Nephron (organoid): ENCODE results near the gene UBE2R2.
A peak's percentile ranks its signal among the peaks of the same experiment; 100 is the strongest.

Experiments
- H3K27ac Mint-ChIP-seq, 3 experiments: 2 replicates each; pipeline ENCODE4 v1.8.0; 2020; ENCODE audit warnings: mixed read lengths in 3 of 3, mild to moderate bottlenecking in 2 of 3, moderate library complexity in 1 of 3
- H3K27me3 Mint-ChIP-seq: 2 replicates; pipeline ENCODE4 v1.8.0; 2021; ENCODE audit warnings: low read depth, mild to moderate bottlenecking, moderate library complexity, mixed read lengths
- H3K36me3 Mint-ChIP-seq: 2 replicates; pipeline ENCODE4 v1.8.0; 2020; ENCODE audit warnings: low read depth, mixed read lengths
- H3K4me1 Mint-ChIP-seq: 2 replicates; pipeline ENCODE4 v1.8.0; 2020; ENCODE audit warnings: mixed read lengths
- H3K4me3 Mint-ChIP-seq, 3 experiments: 2 replicates each; pipeline ENCODE4 v1.8.0; 2020; ENCODE audit warnings: mild to moderate bottlenecking in 3 of 3, mixed read lengths in 3 of 3, moderate library complexity in 2 of 3
- H3K9me3 Mint-ChIP-seq: 2 replicates; pipeline ENCODE4 v1.8.0; 2020; ENCODE audit warnings: mixed read lengths
- TF ChIP-seq, protein P1 (sequence below), 3 experiments: fragments of 200-600 bp; sonication (generic); IDR thresholded peaks; one replicate each; pipeline ENCODE4 v1.5.0; 2021; ENCODE audit warnings: antibody characterized with exemption in 3 of 3; ENCODE audit not compliant: unreplicated experiment in 3 of 3

The UBE2R2 gene

DNA sequence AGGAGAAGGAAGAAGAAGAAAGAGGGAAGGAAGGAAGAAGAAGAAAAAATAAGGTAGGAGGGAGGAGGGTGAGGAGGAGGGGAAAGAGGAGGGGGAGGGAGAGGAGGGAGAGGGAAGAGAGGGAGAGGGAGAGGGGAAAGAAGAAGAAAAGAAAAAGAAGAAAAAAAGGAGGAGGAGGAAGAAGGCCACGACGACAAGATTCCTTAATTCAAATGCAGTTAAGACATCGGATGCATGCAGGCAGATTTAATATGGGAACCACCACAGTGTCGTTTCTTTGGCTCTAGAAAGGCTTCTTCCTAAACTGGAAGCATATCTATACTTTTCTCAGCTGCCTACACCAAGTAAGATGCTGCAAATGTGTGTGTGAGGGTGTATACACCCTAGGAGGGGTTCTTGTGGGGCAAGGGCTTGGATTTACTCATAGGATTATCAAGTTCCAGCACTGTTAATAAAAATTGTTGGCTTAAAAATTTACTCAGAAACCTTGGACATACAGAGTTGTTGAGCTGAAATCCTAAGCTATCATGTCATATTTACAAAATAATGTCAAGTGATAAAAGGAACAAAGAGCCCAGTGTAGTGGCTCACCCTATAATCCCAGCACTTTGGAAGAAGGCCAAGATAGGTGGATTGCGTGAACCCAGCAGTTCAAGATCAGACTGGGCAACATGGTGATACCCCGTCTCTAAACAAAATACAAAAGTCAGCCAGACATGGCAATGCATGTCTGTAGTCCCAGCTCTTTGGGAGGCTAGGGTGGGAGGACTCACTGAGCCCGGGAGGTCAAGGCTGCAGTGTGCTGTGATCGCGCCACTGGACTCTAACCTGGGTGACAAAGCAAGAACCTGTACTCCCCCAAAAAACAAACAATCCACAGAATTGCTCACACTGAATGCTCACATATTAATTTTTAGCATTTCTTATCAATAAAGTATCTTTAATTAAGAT lies 123.2 kb downstream of the UBE2R2 start:
- peak overlapping the region in 1 of 3 experiments; percentile 27 for H3K27ac Mint-ChIP-seq
- no peaks in the 10 kb centered on the region for H3K9me3 Mint-ChIP-seq
- H3K4me1 Mint-ChIP-seq, result peaks cover 9% of the 10 kb centered on the region
- TF ChIP-seq, protein P1, sequence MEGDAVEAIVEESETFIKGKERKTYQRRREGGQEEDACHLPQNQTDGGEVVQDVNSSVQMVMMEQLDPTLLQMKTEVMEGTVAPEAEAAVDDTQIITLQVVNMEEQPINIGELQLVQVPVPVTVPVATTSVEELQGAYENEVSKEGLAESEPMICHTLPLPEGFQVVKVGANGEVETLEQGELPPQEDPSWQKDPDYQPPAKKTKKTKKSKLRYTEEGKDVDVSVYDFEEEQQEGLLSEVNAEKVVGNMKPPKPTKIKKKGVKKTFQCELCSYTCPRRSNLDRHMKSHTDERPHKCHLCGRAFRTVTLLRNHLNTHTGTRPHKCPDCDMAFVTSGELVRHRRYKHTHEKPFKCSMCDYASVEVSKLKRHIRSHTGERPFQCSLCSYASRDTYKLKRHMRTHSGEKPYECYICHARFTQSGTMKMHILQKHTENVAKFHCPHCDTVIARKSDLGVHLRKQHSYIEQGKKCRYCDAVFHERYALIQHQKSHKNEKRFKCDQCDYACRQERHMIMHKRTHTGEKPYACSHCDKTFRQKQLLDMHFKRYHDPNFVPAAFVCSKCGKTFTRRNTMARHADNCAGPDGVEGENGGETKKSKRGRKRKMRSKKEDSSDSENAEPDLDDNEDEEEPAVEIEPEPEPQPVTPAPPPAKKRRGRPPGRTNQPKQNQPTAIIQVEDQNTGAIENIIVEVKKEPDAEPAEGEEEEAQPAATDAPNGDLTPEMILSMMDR (IDR thresholded peaks at IDR 0.05; ENCODE audit: unreplicated experiment in 3 of 3), result no peak
- H3K27me3 Mint-ChIP-seq, result no peaks in the 10 kb centered on the region
- H3K36me3 Mint-ChIP-seq, result peaks cover 63% of the 10 kb centered on the region
- no peak overlapping the region for H3K4me3 Mint-ChIP-seq

DNA sequence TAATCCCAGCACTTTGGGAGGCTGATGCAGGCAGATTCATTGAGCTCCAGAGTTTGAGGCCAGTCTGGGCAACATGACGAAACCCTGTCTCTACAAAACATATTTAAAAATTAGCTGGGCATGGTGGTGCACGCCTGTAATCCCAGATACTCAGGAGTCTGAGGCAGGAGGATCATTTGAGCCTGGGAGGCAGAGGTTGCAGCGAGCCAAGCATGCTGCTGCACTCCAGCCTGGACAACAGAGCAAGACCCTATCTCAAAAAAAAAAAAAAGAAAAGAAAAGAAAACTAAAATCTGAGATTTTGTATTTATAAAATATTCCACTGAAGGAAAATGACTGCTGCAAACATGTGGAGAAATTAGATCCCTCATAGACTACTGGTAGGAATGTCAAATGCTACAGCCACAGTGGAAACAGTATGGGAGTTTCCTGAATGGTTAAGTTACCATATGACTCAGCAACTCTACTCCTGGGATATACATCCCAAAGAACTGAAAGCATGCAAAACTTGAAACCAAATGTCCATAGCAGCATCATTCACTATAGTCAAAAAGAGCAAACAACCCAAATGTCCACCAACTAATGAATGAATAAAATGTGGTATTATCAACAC lies 125.6 kb downstream of the UBE2R2 start:
- Mint-ChIP-seq H3K9me3 (no peaks in the 10 kb centered on the region), H3K36me3 (peaks cover 66% of the 10 kb centered on the region), H3K27ac (peak overlapping the region; percentile 33 to 82 (median 64)), H3K4me3 (no peak overlapping the region), H3K27me3 (no peaks in the 10 kb centered on the region), H3K4me1 (peaks cover 9% of the 10 kb centered on the region)
- TF ChIP-seq, protein P1 (IDR thresholded peaks at IDR 0.05; ENCODE audit: unreplicated experiment in 3 of 3), result peak in 2 of 3 experiments; percentile 9 to 18

DNA sequence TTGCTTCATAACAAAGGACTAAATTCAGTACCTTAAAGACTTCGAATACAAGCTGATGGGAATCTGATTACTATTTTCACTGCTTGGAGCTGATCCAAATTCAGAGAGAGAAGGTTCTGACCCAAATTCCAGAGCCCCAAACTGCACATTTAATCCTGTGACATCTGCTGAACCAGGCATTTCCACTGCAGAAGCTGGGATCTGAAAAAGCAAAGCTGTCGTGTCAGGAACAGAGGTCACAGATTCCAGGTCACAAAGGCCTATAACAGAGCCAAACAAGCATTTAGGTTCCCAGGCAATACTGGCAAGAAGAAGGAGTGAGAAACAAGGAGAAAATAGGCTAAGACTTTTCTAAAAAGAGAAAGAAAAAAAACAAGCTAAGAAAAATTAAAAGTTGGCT lies 126.4 kb downstream of the UBE2R2 start:
- TF ChIP-seq, protein P1 (IDR thresholded peaks at IDR 0.05; ENCODE audit: unreplicated experiment in 3 of 3), result no peak
- H3K9me3 Mint-ChIP-seq, result no peaks in the 10 kb centered on the region
- peaks cover 75% of the 10 kb centered on the region for H3K36me3 Mint-ChIP-seq
- peaks cover 9% of the 10 kb centered on the region for H3K4me1 Mint-ChIP-seq
- peak overlapping the region; percentile 33 to 82 (median 64) for H3K27ac Mint-ChIP-seq
- no peaks in the 10 kb centered on the region for H3K27me3 Mint-ChIP-seq
- H3K4me3 Mint-ChIP-seq, result no peak overlapping the region

DNA sequence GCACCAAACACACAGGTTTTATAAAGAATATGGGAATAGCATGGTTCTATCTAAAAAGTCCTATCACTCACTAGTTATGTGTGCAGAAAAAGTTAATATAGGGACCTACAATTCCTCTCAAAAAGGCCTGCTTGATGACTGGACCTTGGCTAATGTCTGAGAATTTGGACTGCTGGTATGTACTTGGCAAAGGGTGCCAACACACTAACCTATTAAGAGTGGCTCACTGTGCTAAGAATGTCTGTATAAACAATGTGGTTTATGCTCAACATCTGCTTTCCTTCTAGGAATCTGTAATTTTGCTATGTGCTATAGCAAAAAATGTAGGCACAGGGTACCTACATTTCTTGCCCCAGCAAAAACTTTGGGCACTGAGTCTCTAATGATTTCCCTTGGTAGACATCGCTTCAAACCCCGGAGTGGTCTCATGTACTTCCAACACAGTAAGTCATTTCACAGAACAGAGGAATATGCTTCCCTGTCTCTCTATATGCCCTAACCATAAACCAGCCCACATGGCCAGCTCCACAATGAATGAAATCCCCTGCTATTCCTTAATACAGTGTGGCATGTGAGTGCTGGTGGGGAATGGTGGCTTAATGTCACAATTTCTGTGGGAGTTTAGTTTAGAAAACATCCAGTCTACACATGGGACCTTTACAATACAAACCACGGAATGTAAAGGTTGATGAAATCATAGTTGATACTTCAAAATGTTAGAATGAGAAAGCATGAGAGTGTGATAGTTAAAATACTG lies 130.0 kb downstream of the UBE2R2 start:
- no peaks in the 10 kb centered on the region for H3K27me3 Mint-ChIP-seq
- no peaks in the 10 kb centered on the region for H3K9me3 Mint-ChIP-seq
- peaks cover 9% of the 10 kb centered on the region for H3K4me1 Mint-ChIP-seq
- H3K27ac Mint-ChIP-seq, result no peak overlapping the region
- no peak overlapping the region for H3K4me3 Mint-ChIP-seq
- peaks cover 70% of the 10 kb centered on the region for H3K36me3 Mint-ChIP-seq
- TF ChIP-seq, protein P1 (IDR thresholded peaks at IDR 0.05; ENCODE audit: unreplicated experiment in 3 of 3), result no peak

DNA sequence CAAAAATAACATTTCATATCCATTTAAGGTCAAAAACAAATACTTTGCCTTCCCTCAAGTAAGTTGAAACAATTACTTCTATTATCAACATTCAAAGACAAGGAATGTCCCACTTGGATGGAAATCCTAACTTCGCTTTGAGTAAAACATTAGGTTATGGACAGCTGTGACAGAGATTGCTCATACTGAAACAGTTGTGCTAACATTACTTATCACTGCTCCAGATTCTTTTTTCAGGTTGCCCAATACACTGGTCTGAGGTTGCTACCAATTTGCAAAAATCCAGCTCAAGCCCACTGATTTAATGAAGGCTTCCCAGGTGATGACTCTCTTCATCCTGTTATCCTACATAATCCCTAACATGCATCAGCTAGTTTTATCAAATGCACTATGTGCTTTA lies 133.4 kb downstream of the UBE2R2 start:
- Mint-ChIP-seq H3K4me1 (no peaks in the 10 kb centered on the region), H3K27ac (no peak overlapping the region), H3K4me3 (no peak overlapping the region), H3K9me3 (no peaks in the 10 kb centered on the region), H3K36me3 (peaks cover 73% of the 10 kb centered on the region), H3K27me3 (no peaks in the 10 kb centered on the region)
- TF ChIP-seq, protein P1 (IDR thresholded peaks at IDR 0.05; ENCODE audit: unreplicated experiment in 3 of 3), result no peak
